Subcutaneous abdominal adipose tissue (tissue), 5 donors: ENCODE data around the gene SIM1.

Experiments
- H3K27ac ChIP-seq: one replicate; pipeline ENCODE4 v1.7.0; 2013; ENCODE audit warnings: low read depth, mild to moderate bottlenecking, inconsistent platforms, low read length, moderate library complexity
- H3K27me3 ChIP-seq, 5 donors: one replicate each; pipeline ENCODE4 v1.7.0; 2013; ENCODE audit warnings: low read length in 5 of 5, inconsistent platforms in 1 of 5; ENCODE audit not compliant: control insufficient read depth in 5 of 5, insufficient read depth in 4 of 5
- H3K36me3 ChIP-seq, 5 donors: one replicate each; pipeline ENCODE4 v1.7.0; 2013; ENCODE audit warnings: low read length in 5 of 5; ENCODE audit not compliant: control insufficient read depth in 5 of 5, insufficient read depth in 5 of 5
- H3K4me1 ChIP-seq, 5 donors: one replicate each; pipeline ENCODE4 v1.7.0; 2013; ENCODE audit warnings: low read length in 5 of 5, mild to moderate bottlenecking in 3 of 5, moderate library complexity in 1 of 5; ENCODE audit not compliant: control insufficient read depth in 5 of 5, insufficient read depth in 5 of 5
- H3K4me3 ChIP-seq, 5 donors: one replicate each; pipeline ENCODE4 v1.7.0; 2013; ENCODE audit warnings: low read length in 5 of 5, low read depth in 1 of 5
- H3K9ac ChIP-seq, 5 donors: one replicate each; pipeline ENCODE4 v1.7.0; 2013; ENCODE audit warnings: low read length in 5 of 5, mild to moderate bottlenecking in 4 of 5, moderate library complexity in 3 of 5
- H3K9me3 ChIP-seq, 5 donors: one replicate each; pipeline ENCODE4 v1.7.0; 2013; ENCODE audit warnings: low read length in 5 of 5; ENCODE audit not compliant: control insufficient read depth in 5 of 5
- donor health status: healthy.
- donor health status: healthy.
- donor health status: healthy.
- donor health status: healthy.
- donor health status: healthy.

Gene SIM1

DNA sequence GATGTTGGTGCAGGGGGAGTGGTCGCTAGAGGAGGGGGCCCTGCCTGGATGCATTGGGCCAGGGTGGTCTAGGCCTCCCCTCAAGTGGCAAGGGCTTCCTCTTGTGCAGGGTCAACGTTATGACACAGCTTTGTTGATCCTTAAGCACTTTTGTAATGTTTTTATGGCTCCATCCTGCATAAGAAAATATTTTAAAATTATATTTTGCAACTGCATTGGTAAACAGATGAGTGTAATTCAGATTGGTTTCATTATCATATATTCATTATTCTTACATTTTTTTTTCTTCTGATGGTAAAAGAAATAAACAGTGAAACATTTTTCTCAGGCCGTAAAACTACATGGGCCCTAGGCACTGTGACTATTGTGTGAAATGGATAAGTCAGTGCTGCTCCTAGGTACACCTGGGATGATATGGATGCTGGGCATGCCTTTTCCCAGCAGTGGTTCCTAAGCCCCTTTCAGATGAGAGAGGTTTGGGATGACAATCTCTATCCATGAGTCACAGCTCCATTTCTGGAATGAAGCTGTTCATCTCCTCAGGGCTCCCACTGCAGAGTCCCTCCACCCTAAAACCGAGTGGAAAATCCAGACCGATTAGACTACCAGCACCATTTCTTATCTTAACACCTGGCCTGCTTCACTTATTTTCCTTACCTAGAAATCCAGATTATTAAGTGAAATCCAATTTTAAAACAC lies 5.8 kb upstream of the SIM1 start:
- Histone ChIP-seq H3K9ac (no peak overlapping the region), H3K27me3 (peaks cover 19 to 41% (median 35%) of the 10 kb centered on the region in 5 donors), H3K27ac (no peak overlapping the region), H3K4me3 (no peak overlapping the region), H3K36me3 (no peaks in the 10 kb centered on the region), H3K4me1 (peaks cover 0 to 17% (median 8%) of the 10 kb centered on the region in 5 donors), H3K9me3 (no peaks in the 10 kb centered on the region)

DNA sequence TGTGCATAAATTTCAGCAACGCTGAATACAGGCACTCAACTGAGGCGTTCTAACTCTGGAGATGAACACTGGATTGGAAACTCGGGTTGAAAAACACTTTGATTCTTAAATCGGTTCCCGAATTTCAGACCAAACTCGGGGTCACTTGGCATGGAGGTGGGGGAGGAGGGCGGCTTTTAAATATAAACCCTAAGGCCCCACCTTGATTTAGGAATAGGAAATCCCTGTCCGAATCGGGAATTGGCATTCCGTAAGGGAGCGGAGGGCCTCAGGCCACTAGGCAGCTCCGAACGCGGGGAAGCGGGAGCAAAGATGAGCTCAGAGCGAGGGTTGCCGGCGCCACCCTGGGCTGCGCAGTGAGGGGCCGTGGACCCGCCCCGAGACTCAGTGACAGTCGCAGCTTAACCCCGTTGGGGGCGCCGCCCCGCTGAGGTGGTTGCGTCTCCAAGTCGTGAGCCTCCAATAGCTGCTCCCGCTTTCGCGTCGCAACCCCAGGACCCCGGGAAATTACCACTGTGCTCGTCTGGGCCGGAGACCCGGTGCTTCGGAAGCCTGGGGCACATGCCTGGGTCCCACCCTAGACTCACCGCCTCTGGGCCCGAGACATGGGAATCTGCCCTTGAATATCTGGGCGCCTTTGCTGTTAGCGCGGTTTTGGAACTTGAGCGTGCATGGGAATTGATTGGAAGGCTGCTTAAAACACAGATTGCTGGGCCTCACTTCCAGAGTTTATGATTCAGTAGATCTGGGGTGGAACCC lies 4.6 kb upstream of the SIM1 start:
- Histone ChIP-seq H3K9ac (no peak overlapping the region), H3K4me1 (peaks cover 0 to 29% (median 19%) of the 10 kb centered on the region in 5 donors), H3K27me3 (peaks cover 25 to 52% (median 40%) of the 10 kb centered on the region in 5 donors)

DNA sequence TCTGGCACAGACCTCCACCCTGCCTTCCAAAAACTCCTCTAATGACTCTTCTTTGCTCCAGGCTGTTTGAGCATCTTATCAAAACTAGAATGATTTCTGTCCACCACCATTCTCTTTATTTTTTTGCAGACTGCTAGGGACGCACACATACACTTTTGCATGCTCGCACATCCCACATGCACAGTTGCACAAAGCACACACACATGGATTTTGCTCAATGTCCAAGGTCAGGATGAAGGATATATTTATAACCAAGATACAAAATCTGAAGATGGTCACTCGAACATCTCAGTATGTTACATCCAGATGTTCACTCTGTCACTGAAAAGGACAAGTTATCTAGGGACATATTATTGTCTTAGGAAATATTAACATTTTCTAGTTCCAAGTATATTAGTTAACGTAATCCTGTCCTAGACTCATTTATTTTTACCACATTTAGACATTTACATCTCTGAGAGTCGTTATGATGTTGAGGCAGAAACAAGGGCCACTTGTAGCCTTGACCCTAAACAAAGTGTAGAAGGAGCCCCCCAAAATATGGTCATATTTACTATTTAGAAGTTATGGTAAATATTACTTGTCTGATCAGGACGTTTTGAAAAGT lies 3.4 kb upstream of the SIM1 start:
- Histone ChIP-seq H3K27ac (no peak overlapping the region), H3K9me3 (no peaks in the 10 kb centered on the region), H3K27me3 (peaks cover 33 to 64% (median 49%) of the 10 kb centered on the region in 5 donors), H3K4me3 (no peak overlapping the region), H3K9ac (no peak overlapping the region), H3K36me3 (no peaks in the 10 kb centered on the region), H3K4me1 (peaks cover 0 to 41% (median 31%) of the 10 kb centered on the region in 5 donors)

More for the DNA sequence above, 4.6 kb upstream of the SIM1 start:
- H3K4me3 ChIP-seq = no peak overlapping the region
- H3K36me3 ChIP-seq = no peaks in the 10 kb centered on the region
- no peak overlapping the region for H3K27ac ChIP-seq
- H3K9me3 ChIP-seq = no peaks in the 10 kb centered on the region

DNA sequence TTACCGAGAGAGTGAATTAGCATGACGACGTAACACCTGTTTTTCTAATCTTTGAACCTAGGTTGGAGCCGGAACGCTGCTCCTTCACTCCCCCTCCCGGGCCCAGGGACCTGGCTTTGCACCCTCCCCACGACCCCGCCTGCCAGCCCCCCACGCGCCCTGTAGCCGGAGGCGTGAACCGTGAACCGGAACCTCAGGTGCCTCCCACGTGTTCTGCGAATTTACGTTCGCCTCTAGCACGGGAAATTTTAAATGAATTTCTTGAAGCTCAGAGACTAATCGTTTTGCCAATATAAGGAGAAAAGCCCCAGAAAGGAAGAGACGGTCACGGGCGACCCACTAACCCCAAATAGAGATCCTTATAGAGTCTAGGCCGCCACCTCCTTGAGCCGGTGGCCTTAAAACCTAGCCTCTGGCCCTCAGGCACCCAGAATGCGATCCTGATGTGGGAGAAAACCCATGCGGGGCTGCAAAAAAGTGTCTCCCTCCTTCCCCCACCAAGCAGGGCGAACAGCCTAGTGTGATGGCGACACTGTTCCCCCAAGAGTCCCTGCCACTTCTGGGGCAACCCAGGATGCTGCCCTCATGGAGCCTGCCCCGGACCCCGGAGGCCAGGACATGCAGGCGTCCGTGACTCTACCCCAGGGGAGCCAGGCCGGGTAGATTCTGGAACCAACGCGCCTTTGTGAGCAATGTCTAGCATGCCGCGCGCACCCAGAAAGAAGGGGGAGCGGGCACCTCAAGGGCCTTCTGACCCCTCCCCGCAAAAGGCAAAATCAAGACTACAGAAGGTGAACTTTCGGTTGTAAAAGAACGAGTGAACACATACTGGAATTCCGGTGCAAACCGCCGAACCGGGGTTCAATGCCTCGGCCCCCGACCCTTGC lies 2.7 kb upstream of the SIM1 start:
- H3K4me3 ChIP-seq = no peak overlapping the region
- H3K9me3 ChIP-seq = no peaks in the 10 kb centered on the region
- H3K9ac ChIP-seq = no peak overlapping the region
- H3K27me3 ChIP-seq = peaks cover 33 to 70% (median 53%) of the 10 kb centered on the region in 5 donors
- H3K36me3 ChIP-seq = no peaks in the 10 kb centered on the region
- no peak overlapping the region for H3K27ac ChIP-seq
- peaks cover 0 to 42% (median 32%) of the 10 kb centered on the region in 5 donors for H3K4me1 ChIP-seq

DNA sequence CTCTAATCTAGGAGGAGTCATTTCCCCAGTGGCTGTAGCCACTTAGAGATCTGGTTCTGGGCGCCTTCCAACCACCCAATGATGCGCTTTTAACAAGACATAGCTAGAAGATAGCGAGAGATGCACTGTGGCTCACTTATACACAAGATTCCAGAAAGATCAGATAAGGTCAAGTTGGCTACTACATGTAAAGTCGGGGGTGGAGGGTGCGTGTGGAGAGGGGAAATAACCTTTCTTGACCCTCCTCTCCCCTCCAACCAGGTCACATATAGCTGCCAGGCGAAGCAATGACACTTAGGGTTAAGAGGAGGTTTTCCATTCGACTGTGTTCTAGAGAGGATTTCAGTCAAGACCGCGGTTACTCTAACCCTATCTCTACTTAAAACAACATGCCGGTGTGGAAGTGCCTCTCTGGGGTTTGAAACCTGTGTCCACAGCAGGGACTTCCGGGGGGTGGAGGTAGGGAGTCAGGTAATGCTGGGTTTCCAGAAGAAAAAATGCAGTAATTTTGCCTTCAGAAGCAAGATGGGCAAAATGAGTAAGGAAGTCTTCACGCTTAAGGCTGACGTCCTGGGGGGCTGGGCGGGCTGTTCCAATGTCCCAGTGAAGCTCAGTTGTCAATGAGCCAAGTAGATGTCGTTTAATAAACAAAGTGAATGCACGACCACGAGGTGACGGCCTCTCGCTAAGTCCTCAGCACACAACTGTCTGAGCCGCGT lies 1.8 kb upstream of the SIM1 start:
- H3K9me3 ChIP-seq = no peaks in the 10 kb centered on the region
- H3K36me3 ChIP-seq = no peaks in the 10 kb centered on the region
- no peak overlapping the region for H3K27ac ChIP-seq
- H3K27me3 ChIP-seq = peaks cover 33 to 74% (median 58%) of the 10 kb centered on the region in 5 donors
- H3K4me1 ChIP-seq = peaks cover 0 to 43% (median 33%) of the 10 kb centered on the region in 5 donors
- no peak overlapping the region for H3K9ac ChIP-seq
- no peak overlapping the region for H3K4me3 ChIP-seq

DNA sequence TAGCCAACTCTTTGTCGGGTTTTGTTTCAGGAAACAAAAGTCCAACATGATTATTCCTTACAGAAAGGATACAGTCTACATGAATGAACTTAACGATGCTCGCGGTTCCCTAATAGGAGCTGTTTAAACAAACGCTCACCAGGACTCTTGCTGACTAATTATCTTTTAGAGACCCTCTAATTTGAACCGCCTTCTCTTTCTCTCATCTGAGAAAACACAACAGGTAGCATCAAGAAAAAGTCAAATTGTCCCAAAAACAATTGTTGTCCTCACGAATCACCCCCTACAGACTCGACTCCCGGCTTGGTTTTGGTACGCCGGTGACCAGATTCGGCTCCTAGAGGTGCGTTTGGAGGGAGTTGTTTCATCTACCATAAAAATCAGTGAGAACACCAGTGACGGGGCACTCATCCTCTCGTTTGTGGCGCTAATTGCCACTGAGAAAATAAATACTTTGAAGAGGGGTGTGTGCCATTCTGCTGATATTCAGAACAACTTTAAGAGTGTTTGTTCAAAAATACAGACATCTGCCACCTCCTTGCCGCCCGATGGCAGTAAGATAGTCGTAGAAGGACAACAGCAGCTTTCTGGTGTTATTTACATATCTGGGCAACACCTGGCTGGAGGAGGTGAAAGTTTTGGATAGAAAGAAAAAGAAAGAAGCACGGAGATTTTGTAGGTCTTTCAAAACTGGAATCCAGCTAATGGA lies 1.1 kb upstream of the SIM1 start:
- Histone ChIP-seq H3K9ac (peak overlapping the region in 3 of 5 donors; percentile 45 to 87 (median 66)), H3K27ac (peak overlapping the region; percentile 79), H3K27me3 (peaks cover 33 to 77% (median 66%) of the 10 kb centered on the region in 5 donors)

DNA sequence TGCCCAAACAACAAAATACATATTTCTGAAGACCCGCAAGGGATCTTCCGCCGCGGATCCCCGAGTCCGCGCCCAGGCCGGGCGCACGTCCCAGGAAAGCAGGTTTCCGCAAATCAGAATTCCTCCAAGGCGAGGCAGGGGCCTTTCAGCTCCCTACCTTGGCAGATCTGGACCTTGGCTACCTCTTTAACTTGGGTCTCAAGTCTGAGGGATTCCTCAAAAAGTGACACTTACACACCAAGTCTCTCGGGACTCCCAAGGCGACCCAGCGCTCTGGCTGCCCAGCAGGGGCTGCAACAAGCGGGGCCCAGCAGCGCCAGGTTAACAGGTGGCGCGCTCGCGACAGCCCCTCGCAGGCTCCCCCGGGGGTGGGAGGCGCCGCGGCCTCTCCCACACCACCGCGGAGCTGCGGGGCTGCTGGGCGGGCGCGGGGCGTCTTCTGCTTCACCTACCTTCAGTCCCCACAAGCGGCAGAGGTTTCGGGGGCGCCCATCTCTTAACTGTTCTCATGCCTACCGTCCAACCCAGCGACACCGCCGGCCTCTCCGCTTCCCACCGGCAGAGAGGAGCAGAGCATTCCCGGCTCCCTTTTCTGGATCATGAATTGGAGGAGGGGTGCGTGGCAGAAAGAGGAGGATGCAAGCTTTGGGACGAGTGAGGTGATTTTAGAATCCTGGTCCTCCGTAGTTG lies 414 bp downstream of the SIM1 start:
- H3K36me3 ChIP-seq = no peaks in the 10 kb centered on the region
- H3K27ac ChIP-seq = peak overlapping the region; percentile 79
- H3K9ac ChIP-seq = peak overlapping the region in 4 of 5 donors; percentile 43 to 87 (median 70)
- H3K27me3 ChIP-seq = peaks cover 33 to 84% (median 60%) of the 10 kb centered on the region in 5 donors
- H3K4me1 ChIP-seq = peaks cover 0 to 49% (median 36%) of the 10 kb centered on the region in 5 donors
- peak overlapping the region; percentile 63 to 89 (median 75) for H3K4me3 ChIP-seq
- H3K9me3 ChIP-seq = no peaks in the 10 kb centered on the region

More for the DNA sequence above, 1.1 kb upstream of the SIM1 start:
- H3K4me1 ChIP-seq = peaks cover 0 to 48% (median 36%) of the 10 kb centered on the region in 5 donors
- H3K4me3 ChIP-seq = peak overlapping the region; percentile 36 to 86 (median 68)
- no peaks in the 10 kb centered on the region for H3K9me3 ChIP-seq
- H3K36me3 ChIP-seq = no peaks in the 10 kb centered on the region

DNA sequence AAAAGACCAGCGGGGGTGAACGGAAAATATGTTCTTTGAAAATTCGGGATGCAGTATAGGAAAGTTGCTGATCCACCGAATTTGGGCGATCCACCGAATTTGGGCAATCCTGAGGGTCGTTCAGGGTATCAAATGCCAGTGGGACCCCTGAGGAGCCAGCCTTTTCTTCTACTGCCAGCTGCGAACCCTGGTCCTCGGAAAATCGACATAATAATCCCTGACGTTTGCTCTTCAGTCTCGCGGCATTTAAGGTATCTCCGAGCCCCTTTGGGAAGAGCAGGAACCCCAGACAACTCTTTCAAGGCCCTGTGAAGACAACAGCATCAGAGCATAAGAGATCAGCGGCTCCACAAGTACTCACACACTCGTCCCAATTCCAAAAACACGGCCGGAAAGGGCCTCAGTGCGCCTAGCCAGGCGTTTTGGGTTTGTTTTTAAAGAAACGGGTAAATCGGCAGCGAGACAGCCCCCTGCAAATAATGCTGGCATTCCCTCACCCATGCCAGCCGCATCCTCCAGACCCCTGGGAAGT lies 1.0 kb downstream of the SIM1 start:
- Histone ChIP-seq H3K27me3 (peaks cover 33 to 85% (median 58%) of the 10 kb centered on the region in 5 donors), H3K4me3 (peak overlapping the region; percentile 63 to 86 (median 75)), H3K9ac (peak overlapping the region in 4 of 5 donors; percentile 43 to 87 (median 70)), H3K36me3 (no peaks in the 10 kb centered on the region), H3K27ac (peak overlapping the region; percentile 79), H3K9me3 (no peaks in the 10 kb centered on the region), H3K4me1 (peaks cover 0 to 50% (median 36%) of the 10 kb centered on the region in 5 donors)
